Activated T-helper 2 cell treated with anti-CD3 and anti-CD28 coated beads, Interferon-gamma antibody, Interleukin-2, Interleukin-4, amounts not matched to agents 10 μg/mL and 5 μg/mL and 100 μg/mL, durations not matched to agents 14 hours and 24 hours and 36 hours (primary cell): ENCODE results near the gene WNK3. TPM values are rescaled to one million over a fixed set of nuclear protein-coding genes. Genes with fewer than 3 reads are reported as not detected.
"Not testable (repeated sequence)": the region's sequence is repeated elsewhere in the genome, so short reads cannot be mapped to it uniquely, and the experiment has no call there.

ENCODE experiments used
- DNase-seq: peaks from one replicate; pipeline ENCODE4 v3.0.0; 2021; ENCODE audit warnings: low spot score
- H3K27ac Mint-ChIP-seq: one replicate; pipeline ENCODE4 v1.8.0; 2021; ENCODE audit warnings: mixed read lengths
- H3K27me3 Mint-ChIP-seq: one replicate; pipeline ENCODE4 v1.8.0; 2021; ENCODE audit warnings: low read depth, mixed read lengths
- H3K36me3 Mint-ChIP-seq: one replicate; pipeline ENCODE4 v1.8.0; 2021; ENCODE audit warnings: low read depth, mixed read lengths
- H3K4me1 Mint-ChIP-seq: one replicate; pipeline ENCODE4 v1.8.0; 2021; ENCODE audit warnings: low read depth, mixed read lengths
- H3K4me3 Mint-ChIP-seq: one replicate; pipeline ENCODE4 v1.8.0; 2021; ENCODE audit warnings: low read depth, mild to moderate bottlenecking, moderate library complexity, mixed read lengths
- H3K9me3 Mint-ChIP-seq: one replicate; pipeline ENCODE4 v1.8.0; 2021; ENCODE audit warnings: mixed read lengths
- intact Hi-C: fragments of 100-400 bp; cut with micrococcal nuclease; formaldehyde crosslinking; loops from one replicate; pipeline ENCODE4 v1.15.1; 2023
- total RNA-seq: library from RNA; stranded (reverse); gene quantifications from 2 replicates; pipeline ENCODE4 v1.2.3, GENCODE V29; 2022

Gene WNK3
- 0.05 TPM in 2 replicates for total RNA-seq

GRCh38 chrX:54357414-54358377 is at the start of gene WNK3:
Gene WNK3 (minus strand): TSS chrX:54358046.
- Mint-ChIP-seq H3K27me3 (peaks cover 51% of the 10 kb centered on the region), H3K4me3 (peak within 1 kb of the TSS; percentile 72), H3K36me3 (no peaks in the 10 kb centered on the region), H3K9me3 (no peaks in the 10 kb centered on the region), H3K27ac (no peak within 1 kb of the TSS), H3K4me1 (peaks cover 12% of the 10 kb centered on the region)
- intact Hi-C loops, result no loop called here
- DNase-seq, result peak; percentile 8

DNA sequence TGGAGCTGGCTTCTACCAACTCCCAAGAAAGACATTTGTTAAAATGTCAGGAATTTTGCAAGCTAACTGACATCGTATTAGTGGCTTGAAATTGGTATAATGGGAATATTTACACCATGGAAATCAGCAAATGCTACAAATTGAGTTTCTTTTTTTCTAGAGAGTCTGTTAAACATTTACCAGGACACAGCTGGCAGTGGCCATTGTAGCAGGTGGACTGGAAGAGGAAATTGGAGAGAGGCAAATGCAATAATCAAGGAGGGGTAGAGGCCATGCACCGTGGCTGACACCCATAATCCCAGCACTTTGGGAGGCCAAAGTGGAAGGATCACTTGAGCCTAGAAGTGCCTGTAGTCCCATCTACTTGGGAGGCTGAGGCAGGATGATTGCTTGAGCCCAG is 49.4 kb upstream of the WNK3 start:
- Mint-ChIP-seq H3K27ac (no peak overlapping the region), H3K36me3 (no peaks in the 10 kb centered on the region), H3K9me3 (no peaks in the 10 kb centered on the region), H3K27me3 (peaks cover 30% of the 10 kb centered on the region), H3K4me3 (no peak overlapping the region), H3K4me1 (peaks cover 4% of the 10 kb centered on the region)
- no peak for DNase-seq
- intact Hi-C loops, result no loop called here

DNA sequence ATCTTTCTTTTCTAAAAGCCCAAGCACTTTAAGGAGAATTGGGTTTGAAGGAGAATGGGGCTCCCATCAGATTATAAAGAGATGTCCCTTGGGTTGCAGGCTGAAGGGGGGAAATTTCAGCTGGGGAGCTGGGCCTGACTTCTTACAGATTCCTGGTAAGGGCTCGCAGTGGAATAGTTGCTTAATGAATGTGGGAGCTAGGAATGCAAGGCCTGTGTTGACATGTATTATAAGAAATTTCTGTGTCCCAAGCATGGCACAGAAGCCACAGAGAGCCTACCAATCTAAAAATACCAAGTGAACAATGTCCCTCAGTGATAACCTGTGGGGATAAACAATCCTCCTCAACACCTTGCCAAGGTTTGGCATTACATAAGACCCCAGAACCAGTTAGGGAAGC is 39.3 kb upstream of the WNK3 start:
- Mint-ChIP-seq H3K4me1 (no peaks in the 10 kb centered on the region), H3K36me3 (no peaks in the 10 kb centered on the region), H3K27ac (no peak overlapping the region), H3K27me3 (peaks cover 4% of the 10 kb centered on the region), H3K4me3 (no peak overlapping the region), H3K9me3 (no peaks in the 10 kb centered on the region)
- intact Hi-C loops, result no loop called here
- DNase-seq, result no peak

GRCh38 chrX:54386314-54386713 is 28.5 kb upstream of the WNK3 start:
- intact Hi-C loops, result no loop called here
- DNase-seq, result no peak
- H3K9me3 Mint-ChIP-seq, result no peaks in the 10 kb centered on the region
- no peaks in the 10 kb centered on the region for H3K27me3 Mint-ChIP-seq
- no peaks in the 10 kb centered on the region for H3K36me3 Mint-ChIP-seq
- no peaks in the 10 kb centered on the region for H3K4me1 Mint-ChIP-seq
- no peak overlapping the region for H3K4me3 Mint-ChIP-seq
- no peak overlapping the region for H3K27ac Mint-ChIP-seq

DNA sequence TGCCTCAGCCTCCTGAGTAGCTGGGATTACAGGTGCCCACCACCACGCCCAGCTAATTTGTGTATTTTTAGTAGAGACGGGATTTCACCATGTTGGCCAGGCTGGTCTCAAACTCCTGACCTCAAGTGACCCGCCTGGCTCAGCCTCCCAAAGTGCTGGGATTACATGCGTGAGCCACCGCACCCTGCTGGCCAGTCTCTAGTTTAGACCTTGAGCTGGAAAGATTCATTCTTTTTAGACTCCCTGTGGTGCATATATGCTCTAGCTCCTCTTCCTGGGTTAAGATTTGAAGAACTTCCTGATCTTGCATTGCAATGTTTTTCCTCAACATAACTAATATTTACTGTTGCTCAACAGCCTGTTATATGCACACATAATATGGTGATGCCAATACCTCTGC is 26.8 kb upstream of the WNK3 start:
- H3K4me1 Mint-ChIP-seq, DNase-seq, H3K36me3 Mint-ChIP-seq, H3K27ac Mint-ChIP-seq, H3K9me3 Mint-ChIP-seq, H3K4me3 Mint-ChIP-seq, H3K27me3 Mint-ChIP-seq, intact Hi-C loops: not testable (repeated sequence)

DNA sequence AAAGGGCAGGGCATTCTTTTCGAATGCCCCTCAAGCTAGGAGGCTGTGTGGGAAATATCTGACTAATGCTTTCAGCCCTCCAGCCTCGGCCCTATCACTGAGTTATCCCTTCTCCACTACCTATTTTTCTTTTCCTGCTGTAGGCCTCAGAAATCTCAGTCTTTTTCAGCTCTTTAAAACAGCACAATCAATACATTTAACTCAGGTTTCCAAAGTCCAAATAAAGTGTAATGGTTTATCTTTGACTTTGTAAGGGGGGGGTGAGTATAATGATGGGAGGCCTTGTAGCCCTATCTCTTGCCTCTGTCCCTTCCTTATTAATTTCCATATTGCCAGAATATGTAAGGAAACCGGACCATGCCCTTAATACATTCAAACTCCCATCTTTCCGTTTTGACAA is 1.6 kb upstream of the WNK3 start:
- no peak overlapping the region for H3K27ac Mint-ChIP-seq
- H3K4me1 Mint-ChIP-seq, result peaks cover 12% of the 10 kb centered on the region
- no peaks in the 10 kb centered on the region for H3K9me3 Mint-ChIP-seq
- H3K4me3 Mint-ChIP-seq, result peak overlapping the region; percentile 42
- DNase-seq, result no peak
- no peaks in the 10 kb centered on the region for H3K36me3 Mint-ChIP-seq
- peaks cover 51% of the 10 kb centered on the region for H3K27me3 Mint-ChIP-seq
- intact Hi-C loops, result no loop called here

- peaks cover 51% of the 10 kb centered on the region for H3K27me3 Mint-ChIP-seq
- peak; percentile 9 for DNase-seq
- no peaks in the 10 kb centered on the region for H3K9me3 Mint-ChIP-seq
- intact Hi-C loops, result no loop called here
- H3K4me1 Mint-ChIP-seq, result peaks cover 12% of the 10 kb centered on the region
- H3K4me3 Mint-ChIP-seq, result peak overlapping the region; percentile 72
- H3K27ac Mint-ChIP-seq, result no peak overlapping the region
- H3K36me3 Mint-ChIP-seq, result no peaks in the 10 kb centered on the region
These were observed 772 bp upstream of the WNK3 start for GRCh38 chrX:54358424-54359211.

- DNase-seq, result no peak
- Mint-ChIP-seq H3K4me1 (peaks cover 9% of the 10 kb centered on the region), H3K27ac (no peak overlapping the region), H3K27me3 (peaks cover 26% of the 10 kb centered on the region), H3K4me3 (no peak overlapping the region), H3K9me3 (no peaks in the 10 kb centered on the region), H3K36me3 (no peaks in the 10 kb centered on the region)
- intact Hi-C loops, result no loop called here
These were observed 5.2 kb downstream of the WNK3 start for GRCh38 chrX:54352677-54353076.

- H3K36me3 Mint-ChIP-seq, H3K4me1 Mint-ChIP-seq, H3K27me3 Mint-ChIP-seq, H3K9me3 Mint-ChIP-seq, intact Hi-C loops, DNase-seq, H3K27ac Mint-ChIP-seq, H3K4me3 Mint-ChIP-seq: not testable (repeated sequence)
These were observed 20.5 kb downstream of the WNK3 start for GRCh38 chrX:54337383-54337782.

- no peaks in the 10 kb centered on the region for H3K36me3 Mint-ChIP-seq
- no peaks in the 10 kb centered on the region for H3K4me1 Mint-ChIP-seq
- DNase-seq, result no peak
- H3K27me3 Mint-ChIP-seq, result peaks cover 2% of the 10 kb centered on the region
- no peak overlapping the region for H3K4me3 Mint-ChIP-seq
- H3K27ac Mint-ChIP-seq, result no peak overlapping the region
- no peaks in the 10 kb centered on the region for H3K9me3 Mint-ChIP-seq
- intact Hi-C loops, result no loop called here
These were observed 32.8 kb downstream of the WNK3 start for GRCh38 chrX:54325077-54325476.

DNA sequence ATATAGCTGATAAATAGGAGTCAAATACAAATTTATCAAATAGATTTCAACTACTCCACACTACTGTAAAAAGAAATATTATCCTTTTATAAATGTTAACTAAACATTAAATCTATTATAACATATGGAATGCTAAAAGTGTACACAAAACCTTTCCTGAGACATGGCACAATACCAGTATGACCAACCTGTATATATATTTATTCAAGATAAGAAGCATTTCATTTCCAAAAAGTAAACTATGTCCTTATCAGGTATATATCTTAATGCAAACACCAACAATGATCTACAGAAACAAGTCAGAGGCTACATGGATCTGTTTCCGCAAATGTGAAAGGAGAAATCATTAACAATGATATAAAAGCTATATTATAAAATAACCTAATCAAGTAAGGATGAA is 37.8 kb downstream of the WNK3 start:
- no peaks in the 10 kb centered on the region for H3K4me1 Mint-ChIP-seq
- no peaks in the 10 kb centered on the region for H3K9me3 Mint-ChIP-seq
- H3K27me3 Mint-ChIP-seq, result peaks cover 2% of the 10 kb centered on the region
- H3K27ac Mint-ChIP-seq, result no peak overlapping the region
- no peak for DNase-seq
- H3K4me3 Mint-ChIP-seq, result no peak overlapping the region
- H3K36me3 Mint-ChIP-seq, result no peaks in the 10 kb centered on the region
- intact Hi-C loops, result no loop called here

GRCh38 chrX:54306379-54306778 is 51.5 kb downstream of the WNK3 start:
- H3K36me3 Mint-ChIP-seq, result no peaks in the 10 kb centered on the region
- no peaks in the 10 kb centered on the region for H3K27me3 Mint-ChIP-seq
- DNase-seq, result no peak
- H3K9me3 Mint-ChIP-seq, result no peaks in the 10 kb centered on the region
- intact Hi-C loops, result no loop called here
- no peaks in the 10 kb centered on the region for H3K4me1 Mint-ChIP-seq
- H3K4me3 Mint-ChIP-seq, result no peak overlapping the region
- H3K27ac Mint-ChIP-seq, result no peak overlapping the region

DNA sequence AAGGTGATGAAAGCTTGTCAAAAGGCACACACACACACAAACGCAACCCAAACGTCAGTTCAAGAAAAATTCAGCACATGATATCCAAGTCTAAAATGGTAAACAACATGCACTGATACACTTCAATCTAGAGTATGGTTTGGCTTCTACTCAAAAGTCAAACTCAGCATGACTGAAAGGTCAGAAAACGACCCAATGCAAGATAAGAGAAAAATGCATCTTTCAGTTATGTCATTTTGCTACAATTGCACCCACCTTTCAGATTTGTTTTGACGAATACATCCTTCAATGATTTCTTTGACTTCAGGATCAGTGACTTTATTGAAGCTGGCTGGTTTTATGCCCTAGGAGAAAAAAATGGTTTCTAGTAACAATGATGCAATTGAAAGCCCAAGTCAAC is 56.3 kb downstream of the WNK3 start:
- H3K36me3 Mint-ChIP-seq, result no peaks in the 10 kb centered on the region
- DNase-seq, result no peak
- no peak overlapping the region for H3K4me3 Mint-ChIP-seq
- H3K9me3 Mint-ChIP-seq, result no peaks in the 10 kb centered on the region
- no peaks in the 10 kb centered on the region for H3K27me3 Mint-ChIP-seq
- intact Hi-C loops, result no loop called here
- no peak overlapping the region for H3K27ac Mint-ChIP-seq
- no peaks in the 10 kb centered on the region for H3K4me1 Mint-ChIP-seq
